Osteoblast (primary cell): Measurements from ENCODE around the gene NOL4L. TPM values are rescaled to one million over a fixed set of nuclear protein-coding genes. Genes with fewer than 3 reads are reported as not detected.
"Not testable (repeated sequence)": the region's sequence is repeated elsewhere in the genome, so short reads cannot be mapped to it uniquely, and the experiment has no call there.

ENCODE experiments used
- DNase-seq: peaks from one replicate; pipeline ENCODE4 v3.0.0; 2011; ENCODE audit warnings: low spot score, mixed read lengths; ENCODE audit not compliant: insufficient read length; ENCODE audit errors: missing footprints
- H2AFZ ChIP-seq: 2 replicates; pipeline ENCODE4 v1.6.0; 2011; ENCODE audit warnings: mild to moderate bottlenecking, low read length
- H3K27ac ChIP-seq: 2 replicates; pipeline ENCODE4 v1.5.1; 2011; ENCODE audit warnings: mild to moderate bottlenecking, low read depth, low read length, moderate library complexity
- H3K27me3 ChIP-seq: 2 replicates; pipeline ENCODE4 v1.6.0; 2012; ENCODE audit warnings: mild to moderate bottlenecking, control low read depth, inconsistent platforms, low read length, moderate library complexity; ENCODE audit not compliant: insufficient read depth
- H3K36me3 ChIP-seq: 2 replicates; pipeline ENCODE4 v1.5.1; 2011; ENCODE audit warnings: mild to moderate bottlenecking, low read length, control low read depth, moderate library complexity; ENCODE audit not compliant: insufficient read depth
- H3K4me1 ChIP-seq: 2 replicates; pipeline ENCODE4 v1.5.1; 2011; ENCODE audit warnings: mild to moderate bottlenecking, low read length, control low read depth, moderate library complexity; ENCODE audit not compliant: insufficient read depth
- H3K4me2 ChIP-seq: 2 replicates; pipeline ENCODE4 v1.6.0; 2011; ENCODE audit warnings: mild to moderate bottlenecking, low read length; ENCODE audit not compliant: insufficient read depth
- H3K4me3 ChIP-seq: fragments of 200-600 bp; sonication (generic); 3 replicates; pipeline ENCODE4 v1.5.1; 2012; ENCODE audit warnings: mild to moderate bottlenecking, low read length, inconsistent platforms; ENCODE audit not compliant: insufficient read depth
- H3K79me2 ChIP-seq: 2 replicates; pipeline ENCODE4 v1.6.0; 2012; ENCODE audit warnings: mild to moderate bottlenecking, low read length, control low read depth, inconsistent platforms; ENCODE audit not compliant: insufficient read depth
- H3K9me3 ChIP-seq: 2 replicates; pipeline ENCODE4 v1.5.1; 2011; ENCODE audit warnings: low read depth, low read length, control low read depth
- H4K20me1 ChIP-seq: 2 replicates; pipeline ENCODE4 v1.6.0; 2012; ENCODE audit warnings: mild to moderate bottlenecking, low read length, control low read depth; ENCODE audit not compliant: insufficient read depth
- CTCF ChIP-seq: IDR thresholded peaks from 2 replicates; pipeline ENCODE4 v1.5.1; 2011; ENCODE audit warnings: mild to moderate bottlenecking, low read depth, low read length, moderate library complexity; ENCODE audit errors: extremely low read depth
- total RNA-seq: library from RNA; depleted of rRNA; stranded (reverse); fragments of >200 nt; gene quantifications from 2 replicates; pipeline ENCODE4 v1.2.3, GENCODE V29; 2012

NOL4L gene
- total RNA-seq, 1 donor, result 6.2 TPM

- DNase-seq, result peak; percentile 75
- Histone ChIP-seq H3K36me3 (no peaks in the 10 kb centered on the region), H3K27me3 (no peaks in the 10 kb centered on the region), H4K20me1 (peaks cover 32% of the 10 kb centered on the region), H3K4me1 (peaks cover 6% of the 10 kb centered on the region), H3K4me2 (no peak overlapping the region), H3K4me3 (no peak overlapping the region), H3K27ac (no peak overlapping the region), H3K9me3 (no peaks in the 10 kb centered on the region), H2AFZ (no peak overlapping the region), H3K79me2 (peaks cover 39% of the 10 kb centered on the region)
- TF ChIP-seq CTCF, result no peak
Measured at GRCh38 chr20:32467506-32468312, 117.4 kb downstream of the NOL4L start.

GRCh38 chr20:32466739-32467505 is 118.2 kb downstream of the NOL4L start:
- H3K9me3 ChIP-seq, result no peaks in the 10 kb centered on the region
- peaks cover 27% of the 10 kb centered on the region for H4K20me1 ChIP-seq
- no peak overlapping the region for H3K4me3 ChIP-seq
- H3K4me2 ChIP-seq, result no peak overlapping the region
- TF ChIP-seq CTCF, result no peak
- H3K79me2 ChIP-seq, result peaks cover 35% of the 10 kb centered on the region
- H2AFZ ChIP-seq, result no peak overlapping the region
- peak; percentile 83 for DNase-seq
- H3K27ac ChIP-seq, result no peak overlapping the region
- no peaks in the 10 kb centered on the region for H3K27me3 ChIP-seq
- H3K36me3 ChIP-seq, result no peaks in the 10 kb centered on the region
- H3K4me1 ChIP-seq, result peaks cover 6% of the 10 kb centered on the region

GRCh38 chr20:32465901-32466675 is 119.0 kb downstream of the NOL4L start:
- not testable (repeated sequence) for H3K9me3 ChIP-seq

GRCh38 chr20:32465092-32465900 is 119.8 kb downstream of the NOL4L start:
- Histone ChIP-seq H3K4me1 (peaks cover 6% of the 10 kb centered on the region), H3K27ac (peak overlapping the region; percentile 86), H2AFZ (peak overlapping the region; percentile 65), H3K4me2 (peak overlapping the region; percentile 15), H3K9me3 (no peaks in the 10 kb centered on the region), H4K20me1 (peaks cover 20% of the 10 kb centered on the region), H3K27me3 (no peaks in the 10 kb centered on the region), H3K79me2 (peaks cover 33% of the 10 kb centered on the region), H3K36me3 (no peaks in the 10 kb centered on the region), H3K4me3 (peak overlapping the region; percentile 10)
- peak; percentile 97 for DNase-seq
- no peak for TF ChIP-seq CTCF

More at GRCh38 chr20:32465901-32466675, 119.0 kb downstream of the NOL4L start:
- not testable (repeated sequence) for H3K4me1 ChIP-seq, H3K4me3 ChIP-seq, H3K27me3 ChIP-seq, H3K36me3 ChIP-seq
- H3K27ac ChIP-seq, result peak overlapping the region; percentile 86
- peak; percentile 44 for DNase-seq
- H3K79me2 ChIP-seq, result peaks cover 35% of the 10 kb centered on the region
- peak overlapping the region; percentile 65 for H2AFZ ChIP-seq
- peaks cover 27% of the 10 kb centered on the region for H4K20me1 ChIP-seq
- H3K4me2 ChIP-seq, result peak overlapping the region; percentile 15
